ENCODE results near the gene NR0B2. TPM values are rescaled to one million over a fixed set of nuclear protein-coding genes. Genes with fewer than 3 reads are reported as not detected.

Gene NR0B2
- total and polyA plus RNA-seq, 2 of the 13 experiments (the other 11 are each of a cell fraction or from before 2014, with no cell fraction given), result 72.5 to 133 TPM

DNA sequence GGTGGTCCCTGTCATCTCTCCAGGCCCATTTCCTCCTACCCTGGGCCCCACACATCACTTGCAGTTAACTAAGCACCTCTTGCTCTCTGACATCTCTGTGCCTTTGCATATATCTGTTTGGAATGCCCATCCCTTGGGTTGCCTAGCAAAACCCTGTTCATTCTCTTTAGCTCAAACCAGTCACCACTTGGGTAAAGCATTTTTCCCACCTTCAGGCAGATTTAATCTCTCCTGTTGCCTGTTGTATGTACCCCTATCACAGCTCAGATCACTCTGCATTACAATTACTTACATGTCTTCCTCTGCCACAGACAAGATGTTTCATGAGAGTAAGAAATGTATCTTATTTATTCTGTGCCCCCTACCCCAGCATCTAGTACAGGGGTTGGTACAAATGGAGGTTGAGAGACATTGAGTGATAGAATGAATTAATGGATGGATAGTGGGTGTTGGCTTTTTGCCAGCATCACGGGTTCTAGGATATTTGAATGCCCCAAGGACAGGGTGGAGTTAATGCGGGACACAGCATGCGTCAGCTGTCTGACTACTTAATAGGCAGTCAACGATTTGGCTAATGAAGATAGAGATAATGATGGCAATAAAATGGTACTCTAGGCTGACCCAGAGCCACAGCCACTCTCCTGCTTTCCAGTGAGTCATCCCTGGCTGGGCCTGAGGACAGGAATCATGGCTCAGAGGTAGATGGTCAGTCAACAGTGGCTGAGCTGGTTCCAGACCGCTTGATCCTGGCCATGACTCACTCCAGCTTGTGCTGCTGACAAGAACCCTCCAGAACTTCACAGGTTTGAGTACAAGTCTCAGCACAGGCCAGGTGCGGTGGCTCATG lies 6.5 kb downstream of the NR0B2 start (continued):
- TF ChIP-seq, protein P1, sequence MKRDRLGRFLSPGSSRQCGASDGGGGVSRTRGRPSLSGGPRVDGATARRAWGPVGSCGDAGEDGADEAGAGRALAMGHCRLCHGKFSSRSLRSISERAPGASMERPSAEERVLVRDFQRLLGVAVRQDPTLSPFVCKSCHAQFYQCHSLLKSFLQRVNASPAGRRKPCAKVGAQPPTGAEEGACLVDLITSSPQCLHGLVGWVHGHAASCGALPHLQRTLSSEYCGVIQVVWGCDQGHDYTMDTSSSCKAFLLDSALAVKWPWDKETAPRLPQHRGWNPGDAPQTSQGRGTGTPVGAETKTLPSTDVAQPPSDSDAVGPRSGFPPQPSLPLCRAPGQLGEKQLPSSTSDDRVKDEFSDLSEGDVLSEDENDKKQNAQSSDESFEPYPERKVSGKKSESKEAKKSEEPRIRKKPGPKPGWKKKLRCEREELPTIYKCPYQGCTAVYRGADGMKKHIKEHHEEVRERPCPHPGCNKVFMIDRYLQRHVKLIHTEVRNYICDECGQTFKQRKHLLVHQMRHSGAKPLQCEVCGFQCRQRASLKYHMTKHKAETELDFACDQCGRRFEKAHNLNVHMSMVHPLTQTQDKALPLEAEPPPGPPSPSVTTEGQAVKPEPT (CRISPR knock-in tag; IDR thresholded peaks at IDR 0.05; ENCODE audit: low read depth), result no peak
- TF ChIP-seq ZNF724P (CRISPR knock-in tag; IDR thresholded peaks at IDR 0.05; ENCODE audit: borderline replicate concordance), result no peak
- no peak for TF ChIP-seq ZNF841 (CRISPR knock-in tag; IDR thresholded peaks at IDR 0.05; ENCODE audit: borderline replicate concordance)
- TF ChIP-seq DNMT1 (CRISPR knock-in tag; IDR thresholded peaks at IDR 0.05), result no peak
- no peak for TF ChIP-seq SPEN (CRISPR knock-in tag; IDR thresholded peaks at IDR 0.05; ENCODE audit: low read depth)
- TF ChIP-seq, protein P2, sequence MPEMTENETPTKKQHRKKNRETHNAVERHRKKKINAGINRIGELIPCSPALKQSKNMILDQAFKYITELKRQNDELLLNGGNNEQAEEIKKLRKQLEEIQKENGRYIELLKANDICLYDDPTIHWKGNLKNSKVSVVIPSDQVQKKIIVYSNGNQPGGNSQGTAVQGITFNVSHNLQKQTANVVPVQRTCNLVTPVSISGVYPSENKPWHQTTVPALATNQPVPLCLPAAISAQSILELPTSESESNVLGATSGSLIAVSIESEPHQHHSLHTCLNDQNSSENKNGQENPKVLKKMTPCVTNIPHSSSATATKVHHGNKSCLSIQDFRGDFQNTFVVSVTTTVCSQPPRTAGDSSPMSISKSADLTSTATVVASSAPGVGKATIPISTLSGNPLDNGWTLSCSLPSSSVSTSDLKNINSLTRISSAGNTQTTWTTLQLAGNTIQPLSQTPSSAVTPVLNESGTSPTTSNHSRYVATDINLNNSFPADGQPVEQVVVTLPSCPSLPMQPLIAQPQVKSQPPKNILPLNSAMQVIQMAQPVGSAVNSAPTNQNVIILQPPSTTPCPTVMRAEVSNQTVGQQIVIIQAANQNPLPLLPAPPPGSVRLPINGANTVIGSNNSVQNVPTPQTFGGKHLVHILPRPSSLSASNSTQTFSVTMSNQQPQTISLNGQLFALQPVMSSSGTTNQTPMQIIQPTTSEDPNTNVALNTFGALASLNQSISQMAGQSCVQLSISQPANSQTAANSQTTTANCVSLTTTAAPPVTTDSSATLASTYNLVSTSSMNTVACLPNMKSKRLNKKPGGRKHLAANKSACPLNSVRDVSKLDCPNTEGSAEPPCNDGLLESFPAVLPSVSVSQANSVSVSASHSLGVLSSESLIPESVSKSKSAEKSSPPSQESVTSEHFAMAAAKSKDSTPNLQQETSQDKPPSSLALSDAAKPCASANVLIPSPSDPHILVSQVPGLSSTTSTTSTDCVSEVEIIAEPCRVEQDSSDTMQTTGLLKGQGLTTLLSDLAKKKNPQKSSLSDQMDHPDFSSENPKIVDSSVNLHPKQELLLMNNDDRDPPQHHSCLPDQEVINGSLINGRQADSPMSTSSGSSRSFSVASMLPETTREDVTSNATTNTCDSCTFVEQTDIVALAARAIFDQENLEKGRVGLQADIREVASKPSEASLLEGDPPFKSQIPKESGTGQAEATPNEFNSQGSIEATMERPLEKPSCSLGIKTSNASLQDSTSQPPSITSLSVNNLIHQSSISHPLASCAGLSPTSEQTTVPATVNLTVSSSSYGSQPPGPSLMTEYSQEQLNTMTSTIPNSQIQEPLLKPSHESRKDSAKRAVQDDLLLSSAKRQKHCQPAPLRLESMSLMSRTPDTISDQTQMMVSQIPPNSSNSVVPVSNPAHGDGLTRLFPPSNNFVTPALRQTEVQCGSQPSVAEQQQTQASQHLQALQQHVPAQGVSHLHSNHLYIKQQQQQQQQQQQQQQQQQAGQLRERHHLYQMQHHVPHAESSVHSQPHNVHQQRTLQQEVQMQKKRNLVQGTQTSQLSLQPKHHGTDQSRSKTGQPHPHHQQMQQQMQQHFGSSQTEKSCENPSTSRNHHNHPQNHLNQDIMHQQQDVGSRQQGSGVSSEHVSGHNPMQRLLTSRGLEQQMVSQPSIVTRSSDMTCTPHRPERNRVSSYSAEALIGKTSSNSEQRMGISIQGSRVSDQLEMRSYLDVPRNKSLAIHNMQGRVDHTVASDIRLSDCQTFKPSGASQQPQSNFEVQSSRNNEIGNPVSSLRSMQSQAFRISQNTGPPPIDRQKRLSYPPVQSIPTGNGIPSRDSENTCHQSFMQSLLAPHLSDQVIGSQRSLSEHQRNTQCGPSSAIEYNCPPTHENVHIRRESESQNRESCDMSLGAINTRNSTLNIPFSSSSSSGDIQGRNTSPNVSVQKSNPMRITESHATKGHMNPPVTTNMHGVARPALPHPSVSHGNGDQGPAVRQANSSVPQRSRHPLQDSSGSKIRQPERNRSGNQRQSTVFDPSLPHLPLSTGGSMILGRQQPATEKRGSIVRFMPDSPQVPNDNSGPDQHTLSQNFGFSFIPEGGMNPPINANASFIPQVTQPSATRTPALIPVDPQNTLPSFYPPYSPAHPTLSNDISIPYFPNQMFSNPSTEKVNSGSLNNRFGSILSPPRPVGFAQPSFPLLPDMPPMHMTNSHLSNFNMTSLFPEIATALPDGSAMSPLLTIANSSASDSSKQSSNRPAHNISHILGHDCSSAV (CRISPR knock-in tag; IDR thresholded peaks at IDR 0.05; ENCODE audit: borderline replicate concordance), result no peak
- no peak for TF ChIP-seq DPF2 (CRISPR knock-in tag; IDR thresholded peaks at IDR 0.05; ENCODE audit: borderline replicate concordance, low read depth)
- TF ChIP-seq NRL (CRISPR knock-in tag; IDR thresholded peaks at IDR 0.05; ENCODE audit: borderline replicate concordance), result no peak
- TF ChIP-seq KDM3A (CRISPR knock-in tag; IDR thresholded peaks at IDR 0.05; ENCODE audit: low read depth), result no peak
- TF ChIP-seq, protein P3, sequence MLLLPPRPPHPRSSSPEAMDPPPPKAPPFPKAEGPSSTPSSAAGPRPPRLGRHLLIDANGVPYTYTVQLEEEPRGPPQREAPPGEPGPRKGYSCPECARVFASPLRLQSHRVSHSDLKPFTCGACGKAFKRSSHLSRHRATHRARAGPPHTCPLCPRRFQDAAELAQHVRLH (CRISPR knock-in tag; IDR thresholded peaks at IDR 0.05; ENCODE audit: borderline replicate concordance, low read depth), result no peak
- no peak for TF ChIP-seq RARG (CRISPR knock-in tag; IDR thresholded peaks at IDR 0.05; ENCODE audit: low read depth)
- TF ChIP-seq CCDC6 (CRISPR knock-in tag; IDR thresholded peaks at IDR 0.05), result no peak
- TF ChIP-seq GATAD1 (CRISPR knock-in tag; IDR thresholded peaks at IDR 0.05), result 0 out of 2 replicates have a peak, but pooled peaks have one; percentile 26
- TF ChIP-seq, protein P4, sequence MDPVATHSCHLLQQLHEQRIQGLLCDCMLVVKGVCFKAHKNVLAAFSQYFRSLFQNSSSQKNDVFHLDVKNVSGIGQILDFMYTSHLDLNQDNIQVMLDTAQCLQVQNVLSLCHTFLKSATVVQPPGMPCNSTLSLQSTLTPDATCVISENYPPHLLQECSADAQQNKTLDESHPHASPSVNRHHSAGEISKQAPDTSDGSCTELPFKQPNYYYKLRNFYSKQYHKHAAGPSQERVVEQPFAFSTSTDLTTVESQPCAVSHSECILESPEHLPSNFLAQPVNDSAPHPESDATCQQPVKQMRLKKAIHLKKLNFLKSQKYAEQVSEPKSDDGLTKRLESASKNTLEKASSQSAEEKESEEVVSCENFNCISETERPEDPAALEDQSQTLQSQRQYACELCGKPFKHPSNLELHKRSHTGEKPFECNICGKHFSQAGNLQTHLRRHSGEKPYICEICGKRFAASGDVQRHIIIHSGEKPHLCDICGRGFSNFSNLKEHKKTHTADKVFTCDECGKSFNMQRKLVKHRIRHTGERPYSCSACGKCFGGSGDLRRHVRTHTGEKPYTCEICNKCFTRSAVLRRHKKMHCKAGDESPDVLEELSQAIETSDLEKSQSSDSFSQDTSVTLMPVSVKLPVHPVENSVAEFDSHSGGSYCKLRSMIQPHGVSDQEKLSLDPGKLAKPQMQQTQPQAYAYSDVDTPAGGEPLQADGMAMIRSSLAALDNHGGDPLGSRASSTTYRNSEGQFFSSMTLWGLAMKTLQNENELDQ (CRISPR knock-in tag; IDR thresholded peaks at IDR 0.05; ENCODE audit: borderline replicate concordance), result no peak

Measured in HepG2 (cell line).